Activated naive CD4-positive, alpha-beta T cell (primary cell): Measurements from ENCODE around the gene PDPR.
"Not testable (repeated sequence)": the region's sequence is repeated elsewhere in the genome, so short reads cannot be mapped to it uniquely, and the experiment has no call there.

Source experiments
- DNase-seq, 4 experiments: peaks; one replicate each; lab custom pipeline; 2025; lab: John Stamatoyannopoulos, UW

PDPR gene

DNA sequence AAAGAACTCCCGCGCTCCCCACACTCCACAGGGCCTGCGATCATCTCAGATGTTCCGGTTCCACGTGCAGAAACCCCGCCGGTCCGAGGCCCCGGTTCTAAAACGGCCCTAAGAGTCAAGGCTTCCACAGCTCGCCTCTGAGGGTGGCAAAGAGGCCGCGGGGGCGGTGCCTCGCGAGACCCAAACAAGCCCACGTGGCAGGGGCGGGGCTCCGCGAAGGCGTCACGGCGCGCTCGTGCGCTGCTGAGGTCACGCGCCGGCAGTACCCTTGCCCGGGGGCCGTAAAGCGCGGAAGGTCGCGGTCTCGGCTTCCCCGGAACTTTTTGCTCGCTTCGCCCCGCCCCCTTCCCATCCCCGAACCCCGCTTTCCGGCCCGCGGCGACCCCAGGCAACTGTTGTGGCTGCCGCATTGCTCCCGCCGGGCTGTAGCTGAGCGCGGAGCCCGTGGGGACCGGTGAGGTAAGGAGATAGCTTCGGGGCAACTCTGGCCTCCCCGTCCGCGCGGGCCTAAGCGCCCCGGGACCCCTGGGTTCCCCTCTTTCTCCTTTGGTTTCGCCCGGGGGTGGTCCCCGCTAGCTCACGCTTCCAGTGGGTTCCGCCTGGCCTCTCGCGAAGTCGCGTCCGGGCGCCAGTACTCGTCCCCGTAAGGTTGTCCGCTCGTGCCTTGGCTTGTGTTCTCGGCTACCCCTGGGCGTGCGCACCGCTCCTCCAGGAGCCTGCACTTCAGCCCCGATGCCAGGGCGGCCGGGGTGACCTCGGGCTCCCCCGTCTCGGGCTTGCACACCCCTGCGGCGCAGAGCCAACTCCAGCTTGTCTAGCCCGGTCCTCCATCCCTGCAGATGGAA is at the start of gene PDPR:
TSS of gene PDPR (plus strand) at position 351 of the 845 bp plus-strand sequence. CDS start 6,161 bp downstream, outside the sequence.
- DNase-seq = peak; percentile 78 to 94 (median 86)

DNA sequence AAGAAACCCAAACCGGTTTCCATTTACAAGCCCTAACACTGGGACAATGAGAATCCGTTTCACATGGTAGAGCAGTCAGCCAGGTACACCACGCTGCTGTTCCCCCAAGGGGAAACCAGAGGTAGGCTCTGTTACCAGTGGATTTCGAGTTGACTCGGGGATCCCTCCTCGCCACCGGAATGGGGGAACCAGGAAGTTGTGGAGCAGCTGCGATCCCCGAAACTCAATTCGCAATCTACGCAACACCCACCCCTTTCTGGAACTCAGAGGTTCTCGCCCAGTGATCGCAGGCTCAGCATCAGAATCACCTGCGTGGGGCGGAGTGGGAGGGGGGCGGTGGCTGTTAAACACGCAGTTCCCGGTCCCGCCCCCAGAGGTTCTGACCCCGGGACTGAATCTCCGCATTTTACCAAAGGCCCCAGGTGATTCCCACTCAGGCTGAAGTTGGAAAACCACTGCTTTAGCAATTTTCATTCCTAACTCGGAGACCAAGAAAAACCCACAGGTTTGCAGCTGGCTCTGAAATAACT is 49.2 kb upstream of the PDPR start:
- DNase-seq = peak; percentile 9 to 66 (median 28)

DNA sequence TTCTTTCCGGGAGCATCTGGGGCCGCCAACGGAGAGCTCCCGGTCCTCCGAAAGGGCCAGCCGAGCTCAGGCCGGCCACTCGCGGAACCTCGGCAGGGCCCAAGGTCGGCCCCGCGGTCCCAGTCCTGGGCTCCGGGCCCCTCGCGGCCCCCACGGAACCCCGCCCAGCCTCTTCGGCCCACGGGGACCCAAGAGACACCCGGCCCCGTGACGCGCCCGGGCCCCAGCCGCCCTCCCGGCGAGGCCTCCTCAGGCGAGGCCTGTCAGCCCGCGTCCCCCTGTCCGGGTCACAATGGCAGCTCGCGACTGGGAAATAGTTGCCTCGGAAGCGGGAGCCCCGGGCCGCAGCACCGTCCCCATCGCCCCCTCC is 48.8 kb upstream of the PDPR start:
- not testable (repeated sequence) for DNase-seq

DNA sequence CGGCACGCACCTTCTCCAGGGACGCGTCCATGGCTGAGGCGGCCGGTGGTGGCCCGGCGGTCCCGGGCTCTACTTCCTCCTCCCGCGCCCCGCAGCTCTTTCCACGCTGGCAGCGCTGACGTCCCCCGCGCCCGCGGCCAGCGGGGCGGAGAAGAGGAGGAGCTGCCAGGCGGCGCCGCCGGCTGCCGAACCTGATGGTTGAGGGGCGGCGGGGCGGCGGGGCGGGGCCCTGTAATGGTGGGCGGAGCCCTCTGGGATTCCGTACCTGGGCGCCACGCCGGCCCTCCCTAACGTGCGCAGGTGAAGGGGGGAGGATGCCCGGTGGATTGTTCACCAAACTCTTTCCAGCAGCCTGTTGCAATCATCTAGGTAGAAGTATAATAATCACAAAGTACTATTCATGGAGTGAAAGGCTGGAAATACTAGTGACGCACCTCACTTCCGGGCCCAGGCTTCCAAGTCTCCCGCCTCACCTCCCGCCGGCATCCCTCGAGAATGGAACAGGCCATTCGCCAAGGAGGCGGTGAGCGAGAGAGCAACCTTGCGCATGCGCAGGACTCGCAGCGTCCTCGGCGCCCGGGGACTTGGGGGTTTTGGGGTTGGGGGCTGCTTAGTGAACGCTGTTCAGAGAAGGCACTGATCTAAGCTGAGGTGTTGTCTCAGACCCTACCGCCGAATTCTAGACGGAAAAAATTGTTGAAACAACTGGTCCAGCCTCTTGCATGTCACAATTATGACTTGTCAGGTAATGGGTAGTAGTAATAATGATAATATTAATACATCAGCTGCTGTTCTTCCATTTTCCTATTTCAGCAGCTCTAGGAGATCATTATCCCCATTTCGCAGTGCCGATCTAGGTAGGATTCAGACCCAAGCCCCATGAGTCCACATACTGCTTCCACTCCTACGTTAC is 48.1 kb upstream of the PDPR start:
- peak; percentile 58 to 93 (median 78) for DNase-seq

DNA sequence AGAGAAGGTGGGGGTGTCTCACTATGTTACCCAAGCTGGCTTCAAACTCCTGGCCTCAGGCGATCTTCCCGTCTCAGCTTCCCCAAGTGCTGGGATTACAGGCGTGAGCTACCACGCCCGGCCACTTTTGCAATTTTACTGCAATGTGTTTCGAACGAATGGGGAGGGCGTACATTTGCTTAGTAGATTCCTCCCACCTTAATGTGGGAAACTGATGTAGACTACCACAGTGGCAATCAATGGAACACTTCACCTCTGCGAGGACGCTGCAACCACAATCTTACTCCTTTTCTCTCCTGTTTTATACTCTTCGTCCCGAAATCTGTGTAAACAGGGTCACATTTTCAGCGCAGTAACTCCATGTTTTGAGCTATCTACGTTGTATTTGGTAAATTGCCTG is 47.4 kb upstream of the PDPR start:
- DNase-seq = not testable (repeated sequence)

DNA sequence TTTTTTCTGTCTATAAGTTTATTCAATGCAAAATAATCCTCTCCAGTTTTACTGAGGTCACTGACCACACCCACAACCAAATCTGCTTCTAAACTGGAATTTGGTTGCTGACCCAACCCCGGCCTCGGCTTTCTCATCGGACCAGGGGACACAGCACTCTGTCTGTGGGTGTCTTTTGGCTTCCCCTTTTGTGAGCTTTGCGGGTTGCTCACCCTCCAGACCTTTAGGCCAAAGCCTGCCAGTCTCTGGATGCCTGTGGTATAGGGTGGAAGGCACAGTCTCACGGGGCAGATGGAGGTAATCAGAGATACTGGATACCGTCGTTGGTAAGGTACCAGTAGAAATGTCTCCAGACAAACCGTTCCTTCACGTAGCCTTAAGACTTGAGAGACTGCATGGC is 35.1 kb upstream of the PDPR start:
- not testable (repeated sequence) for DNase-seq

DNA sequence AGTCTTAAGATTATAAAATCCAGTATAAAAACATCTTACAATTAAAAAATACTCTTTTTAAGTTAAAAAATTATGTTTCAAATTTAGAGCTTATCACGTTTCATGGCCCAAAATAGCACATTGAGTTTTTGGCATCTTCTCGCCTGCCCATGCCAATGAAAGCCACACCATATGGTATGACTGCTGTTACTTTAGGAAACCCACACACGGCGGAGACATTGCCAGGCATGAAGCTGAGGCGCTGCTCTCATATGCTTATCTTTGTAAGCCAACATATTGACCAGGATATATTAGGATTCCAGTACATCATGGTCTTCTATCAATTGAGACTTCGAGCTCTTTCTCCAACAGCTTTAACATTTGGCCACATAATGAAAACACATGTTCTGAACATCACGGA is 32.9 kb upstream of the PDPR start:
- DNase-seq = not testable (repeated sequence)

DNA sequence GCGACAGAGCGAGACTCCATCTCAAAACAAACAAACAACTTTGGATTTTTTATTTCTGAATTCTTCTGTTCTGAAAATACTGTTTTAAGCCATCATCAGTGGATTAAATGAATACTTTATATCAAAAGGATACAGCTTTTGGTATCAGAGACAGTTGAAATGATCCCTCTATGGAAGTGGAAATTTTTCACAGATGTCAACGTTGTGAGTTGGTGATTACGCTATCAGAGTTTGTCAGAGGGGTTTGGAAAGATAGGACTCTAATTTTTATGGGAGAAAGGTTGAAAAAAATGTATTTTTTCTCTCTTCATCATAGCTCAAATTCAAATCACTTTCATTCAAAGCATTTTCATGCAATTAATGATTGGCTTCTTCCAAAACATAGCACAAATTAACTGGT is 30.2 kb upstream of the PDPR start:
- not testable (repeated sequence) for DNase-seq

DNA sequence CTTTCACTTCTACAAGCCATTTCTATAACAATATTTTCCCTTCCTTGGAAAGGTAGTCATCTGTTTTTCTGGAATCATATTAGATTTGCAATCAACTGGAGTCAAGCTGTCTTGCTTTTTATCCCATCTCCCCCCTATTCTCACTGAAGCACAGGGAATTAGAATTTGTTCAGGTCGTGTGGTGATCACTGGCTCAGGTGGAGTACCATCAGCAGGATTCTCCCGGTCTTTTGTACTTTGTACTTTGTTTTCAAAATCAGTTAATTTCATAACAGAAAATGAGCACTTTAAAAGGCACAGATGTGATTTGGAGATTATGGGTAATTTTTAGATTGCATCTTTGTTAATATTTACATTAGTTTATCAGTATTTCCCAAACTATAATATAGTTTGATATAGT is 26.0 kb upstream of the PDPR start:
- DNase-seq = not testable (repeated sequence)

DNA sequence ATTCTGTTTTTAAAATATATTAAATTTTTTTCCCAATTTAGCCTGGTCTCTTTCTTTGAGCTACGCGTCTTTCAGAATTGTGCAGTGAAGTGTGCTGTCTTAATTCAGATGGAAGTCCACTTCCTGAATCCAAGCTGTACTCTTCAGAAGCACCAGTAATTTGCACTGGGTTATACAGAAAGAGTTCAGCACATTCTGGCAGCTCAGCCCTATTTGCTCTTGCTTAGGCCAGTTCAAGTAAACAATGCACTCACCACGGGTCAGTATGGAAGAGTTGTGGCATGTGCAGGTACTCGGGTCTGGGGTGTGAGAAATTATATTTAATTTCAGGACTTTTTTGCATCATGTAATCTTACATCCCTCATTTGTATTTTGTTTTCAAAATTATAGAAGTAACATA is 25.3 kb upstream of the PDPR start:
- not testable (repeated sequence) for DNase-seq

DNA sequence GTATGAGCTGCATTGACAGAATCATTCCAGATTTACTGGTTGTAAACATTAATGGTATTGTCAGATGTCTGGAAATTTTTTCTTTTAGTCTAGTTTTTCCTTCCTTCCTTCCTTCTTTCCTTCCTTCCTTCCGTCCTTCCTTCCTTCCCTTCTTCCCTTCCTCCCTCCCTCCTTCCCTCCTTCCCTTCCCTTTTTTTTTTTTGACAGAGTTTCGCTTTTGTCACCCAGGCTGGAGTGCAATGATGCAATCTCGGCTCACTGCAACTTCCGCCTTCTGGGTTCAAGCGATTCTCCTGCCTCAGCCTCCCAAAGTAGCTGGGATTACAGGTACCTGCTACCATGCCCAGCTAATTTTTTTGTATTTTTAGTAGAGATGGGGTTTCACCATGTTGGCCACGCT is 24.8 kb upstream of the PDPR start:
- not testable (repeated sequence) for DNase-seq

DNA sequence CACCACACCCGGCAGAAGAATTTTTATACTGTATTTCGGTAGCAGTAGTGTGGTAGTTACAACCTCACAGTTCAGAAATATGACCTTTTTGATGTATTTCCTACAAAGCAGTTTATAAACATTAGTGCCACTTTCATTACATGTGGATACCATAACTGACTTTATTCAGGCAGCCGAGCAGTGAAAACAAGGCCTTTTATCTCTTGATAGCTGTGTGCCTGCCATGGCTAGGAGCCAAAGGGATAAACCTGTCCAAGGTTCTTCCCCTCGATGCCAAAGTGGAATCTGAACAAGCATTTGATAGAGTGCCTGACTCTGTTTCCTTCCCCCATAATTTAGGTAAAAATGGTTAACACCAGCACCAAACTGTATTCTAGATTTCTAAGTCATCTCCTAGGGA is 23.0 kb upstream of the PDPR start:
- not testable (repeated sequence) for DNase-seq

DNA sequence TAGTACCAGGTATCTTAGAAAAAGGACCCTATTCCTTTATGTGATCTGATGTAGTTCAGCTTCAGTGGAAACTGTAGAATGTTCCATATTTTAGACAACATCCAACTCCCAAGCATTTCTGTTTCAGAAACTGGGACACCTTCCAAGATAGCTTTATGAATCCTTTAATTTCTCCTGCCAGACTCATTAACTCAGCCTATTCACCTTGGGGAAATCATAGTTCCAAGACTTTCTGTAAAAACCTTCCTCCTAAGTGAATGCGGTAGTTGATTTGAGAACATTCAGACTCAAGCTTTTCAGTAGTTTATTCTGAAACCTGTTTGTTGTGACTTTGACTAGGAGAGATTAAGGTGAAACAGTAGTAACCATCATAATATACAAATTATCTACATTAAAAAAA is 20.0 kb upstream of the PDPR start:
- DNase-seq = not testable (repeated sequence)

DNA sequence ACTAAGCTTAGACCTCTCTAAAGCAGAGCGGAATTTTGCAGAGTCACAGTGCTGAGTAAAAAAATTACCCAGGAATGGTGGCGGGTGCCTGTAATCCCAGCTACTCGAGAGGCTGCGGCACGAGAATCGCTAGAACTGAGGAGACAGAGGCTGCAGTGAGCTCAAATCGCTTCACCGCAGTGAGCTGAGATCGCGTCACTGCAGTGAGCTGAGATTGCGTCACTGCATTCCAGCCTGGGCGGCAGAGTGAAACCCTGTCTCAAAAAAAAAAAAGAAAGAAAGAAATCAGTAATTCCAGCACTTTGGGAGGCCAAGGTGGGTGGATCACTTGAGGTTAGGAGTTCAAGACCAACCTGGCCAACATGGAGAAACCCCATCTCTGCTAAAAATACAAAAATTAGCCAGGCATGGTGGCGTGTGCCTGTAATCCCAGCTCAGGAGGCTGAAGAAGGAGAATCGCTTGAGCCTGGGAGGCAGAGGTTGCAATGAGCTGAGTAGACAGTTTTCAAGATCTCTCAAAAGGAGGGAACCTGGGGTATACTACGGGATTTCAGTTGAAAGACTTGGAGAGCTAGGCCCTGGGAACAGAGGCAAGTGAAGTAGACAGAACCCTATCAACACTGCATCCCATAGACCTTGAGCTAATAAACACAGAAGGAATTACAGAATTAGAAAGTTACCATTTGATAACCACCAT is 4.4 kb upstream of the PDPR start:
- not testable (repeated sequence) for DNase-seq

DNA sequence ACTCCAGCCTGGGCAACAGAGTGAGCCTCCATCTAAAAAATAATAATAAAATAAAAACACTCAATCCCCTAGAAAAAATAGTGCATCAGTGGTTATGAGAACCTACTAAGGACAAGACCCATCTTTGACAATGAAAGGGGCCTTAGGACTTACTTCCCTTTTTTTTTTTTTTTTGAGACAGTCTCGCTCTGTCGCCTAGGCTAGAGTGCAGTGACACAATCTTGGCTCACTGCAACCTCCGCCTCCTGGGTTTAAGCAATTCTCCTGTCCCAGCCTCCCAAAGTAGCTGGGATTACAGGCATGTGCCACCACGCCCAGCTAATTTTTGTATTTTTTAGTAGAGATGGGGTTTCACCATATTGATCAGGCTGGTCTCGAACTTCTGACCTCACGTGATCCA is 2.0 kb upstream of the PDPR start:
- DNase-seq = not testable (repeated sequence)

DNA sequence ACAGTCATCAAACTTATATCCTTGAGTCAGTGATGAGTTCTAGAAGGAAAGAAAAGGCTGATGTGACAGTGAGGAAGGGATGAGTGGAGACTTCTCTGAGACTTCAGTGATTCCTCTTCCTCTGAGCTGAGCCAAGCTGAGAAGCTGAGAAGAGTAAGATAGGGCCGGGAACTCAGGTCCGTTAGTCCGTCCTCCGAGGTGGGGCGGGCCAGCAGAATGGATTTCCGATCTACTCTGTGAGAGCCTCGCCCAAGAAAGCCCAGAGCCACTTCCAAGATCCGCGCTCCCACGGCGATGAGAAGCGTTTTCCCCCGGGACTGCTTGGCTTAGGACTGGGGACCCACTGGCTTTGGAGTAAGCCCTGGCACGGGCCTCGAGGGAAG is 542 bp upstream of the PDPR start:
- DNase-seq = not testable (repeated sequence)

DNA sequence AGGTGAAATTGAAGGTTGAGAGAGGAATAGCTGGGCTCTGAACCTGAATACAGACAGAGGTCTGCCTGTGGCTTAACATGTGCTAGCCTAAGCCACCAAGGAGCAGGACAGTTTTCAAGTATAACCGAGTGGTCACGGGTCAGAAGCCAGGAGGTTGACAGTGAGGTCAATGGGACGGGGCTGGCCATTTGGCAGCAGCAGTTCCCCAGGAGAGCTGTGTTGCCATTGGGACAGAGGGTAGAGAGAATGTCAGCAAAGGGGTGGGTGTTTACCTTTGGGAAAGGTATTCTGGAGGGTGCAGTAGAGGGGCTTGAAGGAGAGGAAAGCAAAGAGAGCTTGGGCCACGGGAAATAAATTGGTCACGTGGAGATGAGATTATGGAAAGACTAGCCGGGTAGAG is 4.2 kb downstream of the PDPR start:
- DNase-seq = not testable (repeated sequence)

DNA sequence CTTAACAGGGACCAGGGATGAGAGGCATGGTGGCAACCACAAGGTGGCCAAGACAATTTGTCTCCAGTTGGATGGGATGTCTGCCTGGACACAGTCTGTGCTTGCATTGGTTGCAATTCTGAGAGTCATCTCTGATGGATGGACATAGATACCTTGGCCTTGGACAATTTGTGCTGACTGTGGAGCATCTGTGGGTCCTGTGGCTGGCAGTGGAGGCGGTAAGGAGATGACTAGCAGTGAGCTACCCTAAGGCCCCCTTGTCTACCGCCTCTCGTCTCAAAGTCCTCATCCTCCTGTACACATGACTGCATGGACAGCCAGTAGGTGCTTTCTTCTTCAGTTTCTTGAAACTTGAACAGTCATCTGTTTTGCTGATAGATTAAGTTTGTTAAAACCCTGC is 4.6 kb downstream of the PDPR start:
- not testable (repeated sequence) for DNase-seq

DNA sequence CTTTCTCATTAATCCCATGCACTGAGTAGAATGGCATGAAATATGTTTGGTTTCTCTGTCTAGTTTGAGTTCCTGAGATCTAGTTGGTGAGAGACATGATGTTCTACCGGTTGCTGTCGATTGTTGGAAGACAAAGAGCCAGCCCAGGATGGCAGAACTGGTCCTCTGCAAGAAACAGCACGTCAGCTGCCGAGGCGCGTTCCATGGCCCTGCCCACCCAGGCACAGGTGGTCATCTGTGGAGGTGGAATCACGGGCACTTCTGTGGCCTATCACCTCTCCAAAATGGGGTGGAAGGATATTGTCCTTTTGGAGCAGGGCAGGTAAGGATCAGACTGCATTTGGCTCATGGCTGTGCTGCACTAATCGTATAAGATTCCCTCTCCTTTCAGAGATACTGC is 6.3 kb downstream of the PDPR start:
- not testable (repeated sequence) for DNase-seq

DNA sequence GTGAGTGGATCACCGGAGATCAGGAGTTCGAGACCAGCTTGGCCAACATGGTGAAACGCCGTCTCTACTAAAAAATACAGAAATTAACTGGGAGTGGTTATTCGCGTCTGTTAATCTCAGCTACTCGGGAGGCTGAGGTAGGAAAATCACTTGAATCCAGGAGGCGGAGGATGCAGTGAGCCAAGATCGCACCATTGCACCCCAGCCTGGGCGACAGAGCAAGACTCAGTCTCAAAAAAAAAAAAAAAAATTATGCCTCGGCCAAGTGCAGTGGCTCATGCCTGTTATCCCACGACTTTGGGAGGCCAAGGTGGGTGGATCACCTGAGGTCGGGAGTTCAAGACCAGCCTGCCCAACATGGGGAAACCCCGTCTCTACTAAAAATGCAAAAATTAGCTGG is 9.7 kb downstream of the PDPR start:
- not testable (repeated sequence) for DNase-seq

DNA sequence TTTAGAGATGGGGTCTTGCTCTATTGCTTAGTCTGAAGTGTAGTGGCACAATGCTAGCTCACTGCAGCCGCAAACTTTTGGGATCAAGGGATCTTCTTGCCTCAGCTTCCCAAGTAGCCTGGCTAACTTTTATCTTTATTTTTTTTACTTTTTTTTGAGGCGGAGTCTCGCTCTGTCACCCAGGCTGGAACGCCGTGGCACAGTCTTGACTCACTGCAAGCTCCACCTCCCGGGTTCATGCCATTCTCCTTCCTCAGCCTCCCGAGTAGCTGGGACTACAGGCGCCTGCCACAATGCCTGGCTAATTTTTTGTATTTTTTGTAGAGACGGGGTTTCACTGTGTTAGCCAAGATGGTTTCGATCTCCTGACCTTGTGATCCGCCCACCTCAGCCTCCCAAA is 12.1 kb downstream of the PDPR start:
- not testable (repeated sequence) for DNase-seq

DNA sequence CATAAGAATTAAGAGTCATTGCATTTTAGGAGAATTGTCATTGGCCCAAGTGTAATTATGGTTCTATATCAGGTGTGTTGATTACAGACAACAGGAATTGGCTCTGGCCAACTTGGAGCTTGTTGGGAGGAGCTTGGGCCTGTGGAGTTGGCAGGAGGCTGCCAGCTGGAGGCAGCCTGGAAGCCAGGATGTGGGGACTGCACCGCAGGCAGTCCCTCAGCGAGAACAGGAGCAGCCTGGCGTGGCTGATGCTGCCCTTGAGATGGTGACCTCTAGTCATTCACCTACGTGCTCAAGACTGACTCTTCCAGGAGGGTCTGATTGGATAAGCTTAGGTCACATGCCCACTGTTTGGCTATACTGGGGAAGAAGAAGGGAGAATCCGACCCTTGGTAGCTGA is 13.6 kb downstream of the PDPR start:
- DNase-seq = not testable (repeated sequence)
